Effector CD4-positive, alpha-beta T cell (primary cell): ENCODE results near the gene MLLT10.

ENCODE experiments used
- DNase-seq: peaks from one replicate; pipeline ENCODE4 v3.0.0-alpha.2; 2020

Gene MLLT10

GRCh38 chr10:21749788-21750187, 215.8 kb downstream of the MLLT10 start:
- DNase-seq = no peak

- no peak for DNase-seq
Measured at GRCh38 chr10:21750424-21750823, 216.4 kb downstream of the MLLT10 start.

- no peak for DNase-seq
Measured at GRCh38 chr10:21751341-21752310, 217.6 kb downstream of the MLLT10 start.

GRCh38 chr10:21753497-21754270, 219.7 kb downstream of the MLLT10 start:
- no peak for DNase-seq

- no peak for DNase-seq
Measured at GRCh38 chr10:21754410-21755011, 220.5 kb downstream of the MLLT10 start.

GRCh38 chr10:21756707-21757106, 222.7 kb downstream of the MLLT10 start:
- DNase-seq = no peak

GRCh38 chr10:21757185-21757901, 223.3 kb downstream of the MLLT10 start:
- no peak for DNase-seq

- no peak for DNase-seq
Measured at GRCh38 chr10:21758239-21758638, 224.2 kb downstream of the MLLT10 start.

GRCh38 chr10:21758696-21759095, 224.7 kb downstream of the MLLT10 start:
- no peak for DNase-seq

- no peak for DNase-seq
Measured at GRCh38 chr10:21759232-21759631, 225.2 kb downstream of the MLLT10 start.

- DNase-seq = no peak
Measured at GRCh38 chr10:21760332-21760731, 226.3 kb downstream of the MLLT10 start.

- DNase-seq = no peak
Measured at GRCh38 chr10:21764466-21765189, 230.6 kb downstream of the MLLT10 start.

- no peak for DNase-seq
Measured at GRCh38 chr10:21769041-21769440, 235.0 kb downstream of the MLLT10 start.

GRCh38 chr10:21771219-21771618, 237.2 kb downstream of the MLLT10 start:
- DNase-seq = no peak

- DNase-seq = no peak
Measured at GRCh38 chr10:21776883-21777282, 242.9 kb downstream of the MLLT10 start.

- no peak for DNase-seq
Measured at GRCh38 chr10:21791276-21791675, 257.2 kb downstream of the MLLT10 start.
